IPS-NIHi11 (cell line): ENCODE data around the gene ZNF423.

ENCODE experiments used
- DNase-seq: peaks from one replicate; pipeline ENCODE4 v3.0.0; 2012; ENCODE audit warnings: mixed read lengths, low spot score

The ZNF423 gene

DNA sequence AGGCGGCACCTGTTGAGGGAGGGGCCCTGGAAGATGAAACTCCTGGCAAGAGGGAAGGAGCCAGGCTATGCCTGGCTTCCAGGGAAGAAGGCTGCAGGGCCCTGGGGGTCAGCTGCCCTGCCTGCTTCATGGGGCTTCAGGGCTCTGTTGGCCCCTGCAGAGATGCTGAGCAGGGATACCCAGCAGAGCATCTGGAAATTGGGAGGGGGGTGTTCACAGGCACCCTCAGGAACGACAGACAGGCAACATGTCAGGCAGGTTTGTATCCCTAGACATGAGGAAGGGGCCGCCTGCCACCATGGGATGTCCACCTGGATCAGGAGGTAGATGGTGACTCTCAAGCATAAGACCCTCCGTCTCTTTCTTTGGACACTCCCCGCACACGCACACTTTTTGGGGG is 13.8 kb upstream of the ZNF423 start:
- DNase-seq, result no peak

GRCh38 chr16:49867796-49868668 is 12.1 kb upstream of the ZNF423 start:
- DNase-seq, result no peak

- DNase-seq, result no peak
Measured at GRCh38 chr16:49867234-49867633, 11.3 kb upstream of the ZNF423 start.

DNA sequence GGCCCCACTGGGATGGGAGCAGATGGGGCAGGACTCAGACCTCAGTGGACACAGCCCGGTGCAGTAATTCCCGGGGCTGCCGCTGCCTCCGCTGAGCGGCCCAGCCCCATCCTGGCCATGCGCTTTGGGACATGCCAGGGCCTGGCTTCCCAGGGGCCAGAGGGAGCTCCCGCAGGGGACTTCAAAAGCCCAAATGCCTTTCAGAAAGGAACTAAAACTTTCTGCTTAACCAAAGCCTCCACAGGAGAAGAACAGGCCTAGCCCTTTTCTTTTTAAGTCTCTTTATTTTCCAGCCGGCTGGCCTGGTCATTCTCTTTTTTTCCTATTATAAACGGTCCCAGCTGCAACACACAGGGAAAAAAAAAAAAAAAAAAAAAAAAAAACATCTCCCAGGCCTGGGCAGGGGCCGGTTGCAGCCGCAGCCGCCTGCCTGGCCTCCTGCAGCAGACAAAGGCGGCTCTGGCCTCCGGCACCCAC is 10.7 kb upstream of the ZNF423 start:
- DNase-seq, result peak; percentile 58

GRCh38 chr16:49862694-49863093 is 6.8 kb upstream of the ZNF423 start:
- no peak for DNase-seq

- no peak for DNase-seq
Measured at GRCh38 chr16:49861299-49861698, 5.4 kb upstream of the ZNF423 start.

GRCh38 chr16:49860593-49860992 is 4.7 kb upstream of the ZNF423 start:
- no peak for DNase-seq

DNA sequence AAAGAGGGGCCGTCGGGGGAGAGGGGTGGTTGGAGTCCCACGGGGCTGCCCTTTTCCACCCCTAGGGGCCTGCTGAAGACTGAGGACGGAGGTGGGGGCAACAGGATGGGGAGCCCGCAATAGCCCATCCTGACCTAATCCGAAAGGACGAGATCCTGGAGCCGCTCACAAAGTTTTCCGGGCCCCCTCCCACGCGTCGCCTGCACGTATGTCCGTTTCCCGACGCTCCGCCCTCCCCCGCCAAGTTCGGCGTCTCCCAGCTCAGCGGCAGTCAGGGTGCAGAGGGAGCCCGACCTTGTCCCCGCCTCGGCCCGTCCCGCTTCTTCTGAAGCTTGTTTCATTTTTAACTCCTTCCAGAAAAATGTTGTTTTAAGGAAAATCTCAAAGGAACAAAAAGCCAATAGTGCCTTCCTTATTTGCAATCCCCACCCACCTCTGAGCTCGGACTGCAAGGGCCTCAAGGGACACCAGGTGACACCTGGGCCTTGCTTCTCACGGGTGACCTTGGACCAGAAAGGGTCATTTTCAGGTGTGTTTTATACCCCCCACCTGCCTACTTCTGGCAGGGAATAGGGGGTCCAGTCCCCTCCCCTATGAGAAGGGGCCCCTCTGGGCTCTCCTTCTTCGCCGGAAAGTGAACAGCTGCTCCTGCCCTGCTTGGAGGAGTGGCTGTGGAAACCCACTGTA is 3.4 kb upstream of the ZNF423 start:
- DNase-seq, result no peak

DNA sequence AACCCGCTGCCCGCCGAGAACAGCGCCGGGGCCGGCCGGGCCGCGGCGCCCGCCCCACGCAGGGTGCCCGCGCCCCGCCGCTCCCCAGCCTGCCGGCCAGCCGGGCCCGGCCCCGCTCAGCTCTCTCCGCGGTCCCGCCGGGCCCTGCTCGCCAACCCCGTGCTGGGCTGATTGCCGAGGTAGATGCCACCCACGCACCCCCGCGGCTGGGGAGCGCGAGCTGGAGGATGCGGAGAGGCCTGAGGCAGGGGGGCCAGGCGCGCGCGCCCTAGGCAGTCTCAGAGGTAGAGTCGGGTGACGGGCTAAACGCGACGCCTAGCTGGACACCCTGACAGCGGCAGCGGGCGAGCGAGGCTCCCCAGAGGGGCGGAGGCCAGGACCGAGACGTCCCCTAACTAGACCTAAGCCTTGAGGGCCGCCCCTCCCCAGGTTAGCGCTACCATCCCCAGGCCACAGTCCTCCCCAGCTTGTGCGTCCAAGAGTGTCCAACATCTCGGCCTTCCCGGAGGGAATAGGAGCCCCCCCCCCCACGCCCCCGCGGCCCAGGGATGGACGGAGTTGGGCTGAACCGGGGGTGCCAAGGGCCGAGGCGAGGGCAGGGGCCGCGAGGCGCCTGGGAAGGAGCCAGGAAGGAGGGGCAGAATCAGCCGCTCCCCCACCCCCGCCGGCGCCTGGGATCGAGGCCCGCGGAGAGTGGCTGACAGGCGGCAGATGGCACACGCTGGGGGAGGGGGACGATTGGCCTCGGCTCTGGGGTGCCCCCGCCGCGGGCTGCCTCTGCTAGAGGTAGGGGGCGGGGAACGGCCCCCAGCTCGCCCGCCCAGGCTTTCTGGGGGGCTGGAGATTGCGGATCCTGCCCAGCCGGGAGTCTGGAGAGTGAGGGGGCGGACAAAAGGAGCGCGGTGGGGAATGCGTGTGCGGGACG is 2.5 kb upstream of the ZNF423 start:
- DNase-seq, result peak; percentile 58

- peak; percentile 89 for DNase-seq
Measured at GRCh38 chr16:49857423-49858181, 1.7 kb upstream of the ZNF423 start.

DNA sequence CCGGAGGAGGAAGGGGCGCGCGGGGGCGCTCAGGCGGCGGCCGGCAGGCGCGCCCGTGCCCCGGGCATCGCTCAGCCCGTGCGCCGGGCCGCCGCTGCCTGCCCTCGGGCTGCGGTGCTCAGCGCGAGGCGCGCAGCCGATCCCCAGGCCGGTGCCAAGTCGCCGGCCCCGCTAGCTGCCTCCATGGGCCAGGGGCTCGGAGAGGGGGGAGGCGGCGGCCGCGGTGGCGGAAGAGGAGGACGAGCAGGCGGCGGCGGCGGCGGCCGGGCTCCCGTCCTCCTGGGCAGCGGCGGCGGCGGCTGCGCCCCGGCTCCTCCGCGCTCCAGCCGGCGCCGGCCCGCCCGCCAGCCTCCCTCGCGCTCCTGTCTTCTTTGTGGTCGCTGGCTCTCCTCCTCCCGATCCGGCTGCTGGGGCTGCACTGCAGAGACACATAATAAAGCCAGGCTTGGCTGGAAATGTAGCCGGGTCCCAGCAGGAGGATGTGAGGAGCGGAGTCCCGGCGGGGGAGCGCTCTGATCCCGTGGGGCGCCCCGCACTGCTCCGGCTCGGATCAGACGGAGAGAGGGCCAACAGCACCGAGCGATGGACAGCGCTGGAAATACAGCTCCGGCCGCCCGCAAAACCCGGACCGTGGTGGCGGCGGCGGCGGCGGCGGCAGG is 889 bp upstream of the ZNF423 start:
- DNase-seq, result peak; percentile 80

DNA sequence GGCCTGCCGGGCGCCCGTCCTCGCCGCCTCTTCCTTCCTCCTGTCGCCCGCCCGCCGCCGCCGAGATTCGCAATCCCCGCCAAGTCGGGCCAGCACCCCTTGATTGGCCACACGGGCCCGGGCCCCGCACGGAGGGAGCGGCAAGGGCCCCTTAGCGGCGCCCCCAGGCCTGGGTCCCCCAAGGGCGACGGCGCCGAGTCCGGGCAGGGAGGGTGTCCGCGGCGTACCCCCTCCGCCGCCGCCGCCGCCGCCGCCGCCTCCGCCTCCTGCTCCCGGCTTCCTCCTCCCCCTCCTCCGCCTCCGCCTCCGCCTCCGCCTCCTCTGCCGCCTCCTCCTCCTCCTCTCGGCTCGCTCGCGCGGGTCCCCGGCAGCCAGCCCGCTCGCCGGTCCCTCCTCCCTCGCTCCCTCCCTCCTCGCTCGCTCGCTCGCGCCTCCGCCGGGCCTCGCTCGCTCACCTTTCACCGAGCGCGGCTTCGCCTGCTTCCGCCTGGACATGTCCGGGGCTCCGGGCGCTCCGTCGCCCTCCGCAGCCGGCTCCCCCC is 561 bp downstream of the ZNF423 start:
- DNase-seq, result peak; percentile 72

DNA sequence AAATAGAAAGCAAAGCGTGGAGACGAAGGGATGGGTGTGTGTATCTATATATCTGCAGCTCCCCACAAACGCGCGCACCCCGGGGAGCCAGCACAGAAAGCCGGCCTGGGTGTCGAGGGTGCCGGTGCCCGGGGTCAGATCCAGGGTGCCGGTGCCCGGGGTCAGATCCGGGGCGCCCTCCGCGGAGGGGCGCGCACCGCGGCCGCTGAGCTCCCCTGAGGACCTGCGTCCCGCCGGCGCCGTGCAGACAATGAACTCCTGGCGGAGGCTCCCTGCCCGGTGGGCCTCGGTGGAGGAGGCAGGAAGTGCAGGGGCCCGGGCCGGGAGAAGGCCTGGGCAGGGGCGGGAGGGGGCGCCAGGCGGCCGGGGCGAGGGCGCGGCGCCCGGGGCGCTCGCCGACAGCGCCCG is 1.1 kb downstream of the ZNF423 start:
- DNase-seq, result peak; percentile 74

DNA sequence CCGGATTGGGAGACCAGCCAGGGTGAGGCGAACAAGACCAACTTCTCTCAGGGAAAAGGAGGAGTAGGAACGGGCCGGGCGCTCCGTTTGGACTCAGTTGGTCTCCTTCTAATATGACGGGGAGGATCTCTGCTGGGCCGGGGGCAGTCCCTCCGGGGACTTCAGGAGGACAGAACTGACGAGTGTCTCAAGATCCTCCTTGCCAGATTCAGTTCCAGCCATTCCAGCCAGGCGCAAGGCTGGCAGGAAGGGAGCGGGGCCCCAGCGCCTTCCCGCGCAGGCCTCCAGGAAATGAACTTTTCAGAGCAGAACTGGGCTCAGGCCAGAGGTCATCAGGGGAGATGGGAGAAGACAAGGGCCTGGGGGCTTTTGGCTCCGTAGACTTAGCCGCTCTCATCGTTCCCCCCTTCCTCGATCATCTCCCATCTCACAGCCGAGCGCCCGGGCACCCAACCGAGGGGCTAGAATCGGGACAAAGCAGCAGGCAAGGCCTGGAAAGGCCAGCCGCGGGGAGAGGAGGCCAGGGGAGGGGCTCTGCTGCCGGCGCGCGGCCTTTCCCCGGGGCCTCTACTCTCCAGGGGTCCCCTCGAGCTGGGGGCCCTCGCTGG is 1.6 kb downstream of the ZNF423 start:
- no peak for DNase-seq

DNA sequence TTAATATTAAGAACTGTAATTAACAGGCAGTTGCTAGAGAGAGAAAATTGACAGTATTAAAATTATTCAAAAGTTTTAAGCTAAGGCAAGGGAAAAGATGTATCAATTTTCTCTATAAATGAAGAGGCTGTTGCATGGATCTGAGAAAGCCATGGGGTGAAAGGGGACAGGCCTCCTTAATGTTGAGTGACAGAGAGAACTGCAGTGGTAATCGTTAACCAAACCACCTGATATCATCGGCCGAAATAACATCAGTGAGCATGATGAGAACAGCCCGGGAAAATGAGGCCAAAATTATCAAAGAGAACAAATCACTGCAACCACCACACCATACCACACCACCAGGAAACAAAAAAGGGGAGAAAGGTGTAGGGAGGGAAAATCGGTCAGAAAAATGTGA is 3.6 kb downstream of the ZNF423 start:
- no peak for DNase-seq

DNA sequence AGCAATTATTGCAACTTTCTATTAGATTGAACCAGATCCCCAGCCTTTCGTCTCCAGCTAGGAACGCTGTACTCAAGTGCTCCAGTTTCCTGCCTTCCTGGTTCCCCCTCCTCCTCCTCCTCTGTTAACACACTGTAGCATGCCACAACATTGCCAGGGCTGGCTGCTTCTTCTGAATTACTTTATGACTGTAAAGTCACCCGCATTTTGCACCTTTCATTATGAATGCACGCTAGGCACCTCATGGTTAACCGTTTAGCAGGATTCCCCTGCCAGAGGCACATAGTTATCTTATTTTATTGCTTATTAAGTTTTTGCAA is 4.5 kb downstream of the ZNF423 start:
- DNase-seq, result no peak

- DNase-seq, result no peak
Measured at GRCh38 chr16:49850558-49851467, 5.1 kb downstream of the ZNF423 start.

DNA sequence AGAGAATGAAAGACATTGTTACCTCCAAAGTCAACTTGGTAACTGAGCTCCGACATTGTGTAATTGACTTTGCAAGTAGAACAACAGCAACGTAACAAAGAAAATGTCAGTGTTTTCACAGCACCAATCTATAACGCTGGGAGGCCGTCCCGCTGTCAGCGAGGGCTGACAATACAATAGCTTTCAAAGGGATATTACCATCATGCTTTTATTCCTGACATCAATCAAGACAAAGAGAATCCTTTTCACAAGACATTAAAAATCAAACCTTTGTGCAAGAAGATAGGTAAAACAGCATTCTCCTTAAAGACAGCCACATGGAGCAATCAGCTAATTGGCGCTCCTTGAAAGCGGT is 6.2 kb downstream of the ZNF423 start:
- DNase-seq, result no peak

DNA sequence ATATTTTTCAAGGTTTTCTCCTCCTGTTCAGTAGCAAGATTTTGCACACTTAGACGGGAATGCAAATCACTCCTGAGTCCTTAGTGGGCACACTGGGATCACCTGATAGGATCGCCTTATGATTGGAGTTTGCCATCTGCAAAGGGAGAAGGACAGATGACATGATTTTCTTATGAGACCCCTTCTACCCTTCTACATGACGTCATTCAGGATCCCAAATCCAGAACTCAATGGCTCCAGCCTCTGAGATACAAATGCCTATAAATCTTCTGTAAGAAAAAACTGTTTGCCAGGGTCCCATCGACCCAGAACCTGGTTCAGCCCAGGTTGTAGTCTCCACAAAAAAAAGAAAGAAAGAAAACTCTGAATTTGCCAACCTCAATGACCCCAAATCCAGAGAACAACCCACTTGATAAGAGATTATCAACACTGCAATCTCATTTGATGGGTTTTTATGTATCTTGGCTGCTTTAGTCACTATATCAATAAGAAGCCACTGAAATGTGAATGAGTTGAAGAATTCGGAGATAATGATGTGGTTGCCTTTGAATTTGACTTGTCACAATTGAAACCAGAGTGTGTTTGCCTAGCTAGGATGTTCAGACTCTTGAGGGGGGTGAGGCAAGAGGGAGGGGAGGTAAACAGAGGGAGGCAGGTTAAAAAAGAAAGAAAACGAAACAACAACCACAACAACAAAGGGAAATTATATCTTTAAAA is 6.7 kb downstream of the ZNF423 start:
- no peak for DNase-seq
